Astrocyte (in vitro differentiated cells and primary cell): ENCODE data around the gene JAG2. TPM values are rescaled to one million over a fixed set of nuclear protein-coding genes. Genes with fewer than 3 reads are reported as not detected.

Experiments used
- DNase-seq: peaks from one replicate; pipeline ENCODE4 v3.0.0-alpha.2; 2010; ENCODE audit warnings: low read depth
- FAIRE-seq: peaks from 2 replicates; lab custom pipeline; 2011; peaks lifted over from hg19 to GRCh38; lab: Jason Lieb, UNC
- H2AFZ ChIP-seq: 2 replicates; pipeline ENCODE4 v1.6.0; 2012; ENCODE audit warnings: low read depth, low read length, inconsistent platforms
- H3K27ac ChIP-seq: 2 replicates; pipeline ENCODE4 v1.5.1; 2011; ENCODE audit warnings: low read depth, low read length, inconsistent platforms
- H3K27me3 ChIP-seq: 2 replicates; pipeline ENCODE4 v1.6.0; 2011; ENCODE audit warnings: low read length, inconsistent platforms; ENCODE audit not compliant: insufficient read depth
- H3K36me3 ChIP-seq: 2 replicates; pipeline ENCODE4 v1.5.1; 2011; ENCODE audit warnings: low read length, inconsistent platforms; ENCODE audit not compliant: insufficient read depth
- H3K4me1 ChIP-seq: 2 replicates; pipeline ENCODE4 v1.5.1; 2011; ENCODE audit warnings: low read length, inconsistent platforms; ENCODE audit not compliant: insufficient read depth
- H3K4me2 ChIP-seq: 2 replicates; pipeline ENCODE4 v1.6.0; 2012; ENCODE audit warnings: low read length, inconsistent platforms
- H3K4me3 ChIP-seq: 2 replicates; pipeline ENCODE4 v1.5.1; 2011; ENCODE audit warnings: low read depth, mild to moderate bottlenecking, low read length, inconsistent platforms; ENCODE audit not compliant: insufficient read depth
- H3K79me2 ChIP-seq: 2 replicates; pipeline ENCODE4 v1.6.0; 2012; ENCODE audit warnings: mild to moderate bottlenecking, low read length, inconsistent platforms; ENCODE audit not compliant: insufficient read depth
- H3K9ac ChIP-seq: 2 replicates; pipeline ENCODE4 v1.6.0; 2012; ENCODE audit warnings: mild to moderate bottlenecking, low read length, inconsistent platforms
- H3K9me3 ChIP-seq: 2 replicates; pipeline ENCODE4 v1.5.1; 2012; ENCODE audit warnings: low read depth, mild to moderate bottlenecking, low read length, inconsistent platforms; ENCODE audit not compliant: insufficient read depth
- H4K20me1 ChIP-seq: 2 replicates; pipeline ENCODE4 v1.6.0; 2012; ENCODE audit warnings: low read length, inconsistent platforms; ENCODE audit not compliant: insufficient read depth
- H3K27ac Mint-ChIP-seq: one replicate; pipeline ENCODE4 v1.8.0; 2021; ENCODE audit warnings: mild to moderate bottlenecking, mixed read lengths; ENCODE audit not compliant: unreplicated experiment
- H3K27me3 Mint-ChIP-seq: one replicate; pipeline ENCODE4 v1.8.0; 2021; ENCODE audit warnings: low read depth, mixed read lengths; ENCODE audit not compliant: unreplicated experiment
- H3K36me3 Mint-ChIP-seq: one replicate; pipeline ENCODE4 v1.8.0; 2021; ENCODE audit warnings: low read depth, mixed read lengths; ENCODE audit not compliant: unreplicated experiment
- H3K4me1 Mint-ChIP-seq: one replicate; pipeline ENCODE4 v1.8.0; 2021; ENCODE audit warnings: low read depth, mixed read lengths; ENCODE audit not compliant: unreplicated experiment
- H3K4me3 Mint-ChIP-seq: one replicate; pipeline ENCODE4 v1.8.0; 2021; ENCODE audit warnings: mild to moderate bottlenecking, moderate library complexity, mixed read lengths; ENCODE audit not compliant: unreplicated experiment
- H3K9me3 Mint-ChIP-seq: one replicate; pipeline ENCODE4 v1.8.0; 2021; ENCODE audit warnings: mild to moderate bottlenecking, mixed read lengths; ENCODE audit not compliant: unreplicated experiment
- CTCF ChIP-seq: IDR thresholded peaks from 2 replicates; pipeline ENCODE4 v1.5.1; 2011; ENCODE audit warnings: low read depth, mild to moderate bottlenecking, inconsistent platforms, low read length, moderate library complexity; ENCODE audit not compliant: insufficient read depth
- EZH2 ChIP-seq: IDR thresholded peaks from 2 replicates; pipeline ENCODE4 v1.6.1; 2012; ENCODE audit warnings: mild to moderate bottlenecking, low read length, inconsistent platforms; ENCODE audit not compliant: insufficient read depth
- total RNA-seq: library from RNA; stranded (reverse); gene quantifications from 2 replicates; pipeline ENCODE4 v1.2.1, GENCODE V29; 2021

Gene JAG2
- total RNA-seq, 1 donor from 2014 or later, result 6.6 TPM

GRCh38 chr14:105201925-105202513 is 33.4 kb upstream of the JAG2 start:
- Histone ChIP-seq H3K27me3 (peaks cover 2% of the 10 kb centered on the region), H4K20me1 (no peaks in the 10 kb centered on the region), H3K4me3 (no peak overlapping the region), H3K36me3 (no peaks in the 10 kb centered on the region), H3K27ac (no peak overlapping the region), H3K4me1 (peaks cover 4% of the 10 kb centered on the region), H2AFZ (no peak overlapping the region), H3K9me3 (no peaks in the 10 kb centered on the region), H3K79me2 (no peaks in the 10 kb centered on the region), H3K4me2 (no peak overlapping the region), H3K9ac (no peak overlapping the region)
- no peaks in the 10 kb centered on the region for H3K36me3 Mint-ChIP-seq
- H3K9me3 Mint-ChIP-seq, result no peaks in the 10 kb centered on the region
- peaks cover 2% of the 10 kb centered on the region for H3K4me1 Mint-ChIP-seq
- DNase-seq (no peak), FAIRE-seq (no peak)
- no peak for TF ChIP-seq EZH2
- TF ChIP-seq CTCF, result no peak
- H3K27me3 Mint-ChIP-seq, result peaks cover 23% of the 10 kb centered on the region
- no peak overlapping the region for H3K4me3 Mint-ChIP-seq
- no peak overlapping the region for H3K27ac Mint-ChIP-seq

- no peak overlapping the region for H2AFZ ChIP-seq
- no peak overlapping the region for H3K9ac ChIP-seq
- H3K4me2 ChIP-seq, result no peak overlapping the region
- H3K9me3 Mint-ChIP-seq, result no peaks in the 10 kb centered on the region
- peaks cover 2% of the 10 kb centered on the region for H3K4me1 Mint-ChIP-seq
- peaks cover 23% of the 10 kb centered on the region for H3K27me3 Mint-ChIP-seq
- peaks cover 2% of the 10 kb centered on the region for H3K27me3 ChIP-seq
- no peaks in the 10 kb centered on the region for H3K36me3 ChIP-seq
- DNase-seq (no peak), FAIRE-seq (no peak)
- H3K79me2 ChIP-seq, result no peaks in the 10 kb centered on the region
- H3K27ac ChIP-seq, result no peak overlapping the region
- H3K9me3 ChIP-seq, result no peaks in the 10 kb centered on the region
- no peaks in the 10 kb centered on the region for H3K36me3 Mint-ChIP-seq
- no peaks in the 10 kb centered on the region for H4K20me1 ChIP-seq
- no peak overlapping the region for H3K4me3 ChIP-seq
- H3K4me1 ChIP-seq, result peaks cover 7% of the 10 kb centered on the region
- no peak overlapping the region for H3K4me3 Mint-ChIP-seq
- no peak overlapping the region for H3K27ac Mint-ChIP-seq
- no peak for TF ChIP-seq CTCF
- TF ChIP-seq EZH2, result no peak
Observed at GRCh38 chr14:105201156-105201924, 32.8 kb upstream of the JAG2 start.

- Mint-ChIP-seq H3K36me3 (no peaks in the 10 kb centered on the region), H3K27ac (no peak overlapping the region), H3K4me3 (no peak overlapping the region), H3K4me1 (peaks cover 2% of the 10 kb centered on the region), H3K27me3 (peaks cover 24% of the 10 kb centered on the region), H3K9me3 (no peaks in the 10 kb centered on the region)
- TF ChIP-seq CTCF (no peak), EZH2 (no peak)
- FAIRE-seq (no peak), DNase-seq (no peak)
- Histone ChIP-seq H2AFZ (no peak overlapping the region), H4K20me1 (no peaks in the 10 kb centered on the region), H3K27me3 (peaks cover 5% of the 10 kb centered on the region), H3K9me3 (no peaks in the 10 kb centered on the region), H3K36me3 (no peaks in the 10 kb centered on the region), H3K27ac (no peak overlapping the region), H3K4me3 (no peak overlapping the region), H3K4me2 (no peak overlapping the region), H3K79me2 (no peaks in the 10 kb centered on the region), H3K4me1 (peaks cover 11% of the 10 kb centered on the region), H3K9ac (no peak overlapping the region)
Observed at GRCh38 chr14:105200641-105201040, 32.1 kb upstream of the JAG2 start.
